Measurements from ENCODE around the gene SLC6A18. TPM values are rescaled to one million over a fixed set of nuclear protein-coding genes. Genes with fewer than 3 reads are reported as not detected.

The SLC6A18 gene
- not detected in 2 replicates for total RNA-seq

GRCh38 chr5:1225081-1225480 lies at the start of gene SLC6A18:
Gene SLC6A18 (plus strand): TSS chr5:1225381. CDS start chr5:1225478, 97 bp downstream.
- Mint-ChIP-seq H3K9me3 (no peaks in the 10 kb centered on the region), H3K36me3 (ENCODE audit: low read depth) (no peaks in the 10 kb centered on the region), H3K4me3 (no peak within 1 kb of the TSS), H3K27ac (no peak within 1 kb of the TSS), H3K27me3 (peaks cover 8% of the 10 kb centered on the region), H3K4me1 (no peaks in the 10 kb centered on the region)
- CTCF ChIA-PET, result no interaction called here
- POLR2A ChIA-PET, result no interaction called here
- ATAC-seq (ENCODE audit: low read depth) (no peak), DNase-seq (no peak)
- intact Hi-C loops (cut with micrococcal nuclease), result no loop called here
- no peak for TF ChIP-seq CTCF (IDR thresholded peaks at IDR 0.05)

GRCh38 chr5:1175801-1176472 lies 49.2 kb upstream of the SLC6A18 start:
- Mint-ChIP-seq H3K4me1 (no peaks in the 10 kb centered on the region), H3K27ac (no peak overlapping the region), H3K4me3 (no peak overlapping the region), H3K27me3 (peaks cover 7% of the 10 kb centered on the region), H3K9me3 (no peaks in the 10 kb centered on the region), H3K36me3 (ENCODE audit: low read depth) (no peaks in the 10 kb centered on the region)
- intact Hi-C loops (cut with micrococcal nuclease), result no loop called here
- POLR2A ChIA-PET, result no interaction called here
- ATAC-seq (ENCODE audit: low read depth) (no peak), DNase-seq (no peak)
- no peak for TF ChIP-seq CTCF (IDR thresholded peaks at IDR 0.05)
- CTCF ChIA-PET, result interaction anchor here (3.5 kb wide), 1 partner anchor 468 kb away, joined by 16 read pairs; no protein-coding TSS in a partner anchor

- no peak overlapping the region for H3K27ac Mint-ChIP-seq
- no peak for DNase-seq
- intact Hi-C loops (cut with micrococcal nuclease), result no loop called here
- no peaks in the 10 kb centered on the region for H3K36me3 Mint-ChIP-seq (ENCODE audit: low read depth)
- H3K9me3 Mint-ChIP-seq, result no peaks in the 10 kb centered on the region
- TF ChIP-seq CTCF (IDR thresholded peaks at IDR 0.05), result no peak
- POLR2A ChIA-PET, result no interaction called here
- no peak for ATAC-seq (ENCODE audit: low read depth)
- CTCF ChIA-PET, result no interaction called here
- H3K4me1 Mint-ChIP-seq, result no peaks in the 10 kb centered on the region
- H3K27me3 Mint-ChIP-seq, result peaks cover 7% of the 10 kb centered on the region
- no peak overlapping the region for H3K4me3 Mint-ChIP-seq
These were observed 48.4 kb upstream of the SLC6A18 start for GRCh38 chr5:1176473-1177391.

- Mint-ChIP-seq H3K27ac (no peak overlapping the region), H3K27me3 (peaks cover 7% of the 10 kb centered on the region), H3K36me3 (ENCODE audit: low read depth) (no peaks in the 10 kb centered on the region), H3K4me3 (no peak overlapping the region), H3K4me1 (no peaks in the 10 kb centered on the region), H3K9me3 (no peaks in the 10 kb centered on the region)
- ChIA-PET CTCF (interaction anchor here (0.6 kb wide), 1 partner anchor 280 kb away, joined by 3 read pairs; no protein-coding TSS in a partner anchor), POLR2A (no interaction called here)
- intact Hi-C loops (cut with micrococcal nuclease), result no loop called here
- TF ChIP-seq CTCF (IDR thresholded peaks at IDR 0.05), result no peak
- ATAC-seq (ENCODE audit: low read depth) (no peak), DNase-seq (no peak)
These were observed 47.2 kb upstream of the SLC6A18 start for GRCh38 chr5:1177826-1178528.

Measured in activated B cell treated with CpG ODN at 0.5 μM for 24 hours (primary cell).